GM12878 (cell line): ENCODE data around the gene PTPRN2.

ENCODE experiments used
- ATF7 ChIP-seq: fragments of 450-650 bp; IDR thresholded peaks from 2 replicates; pipeline ENCODE4 v1.6.1; 2016; ENCODE audit warnings: low read depth, mild to moderate bottlenecking
- BMI1 ChIP-seq: fragments of 450-650 bp; IDR thresholded peaks from 2 replicates; pipeline ENCODE4 v1.6.1; 2016; ENCODE audit warnings: mild to moderate bottlenecking, moderate library complexity, borderline replicate concordance
- EGR1 ChIP-seq, 2 experiments: IDR thresholded peaks; 1 replicate in 1 of 2; 2 replicates in 1 of 2; pipeline ENCODE4 v1.6.1; 2011 to 2012; ENCODE audit warnings: low read depth in 2 of 2, low read length in 2 of 2, borderline replicate concordance in 1 of 2, mild to moderate bottlenecking in 1 of 2, moderate library complexity in 1 of 2
- RAD21 ChIP-seq: IDR thresholded peaks from 2 replicates; pipeline ENCODE4 v1.6.1; 2011; ENCODE audit warnings: mild to moderate bottlenecking, low read depth, low read length, moderate library complexity; ENCODE audit not compliant: insufficient read depth
- RFX5 ChIP-seq: IDR thresholded peaks from 2 replicates; pipeline ENCODE4 v1.6.1; 2011; ENCODE audit warnings: low read depth, low read length, improper control_type of control experiment
- SMAD1 ChIP-seq: fragments of 450-650 bp; IDR thresholded peaks from 2 replicates; pipeline ENCODE4 v1.6.1; 2018; ENCODE audit warnings: mild to moderate bottlenecking, low read depth; ENCODE audit not compliant: partially characterized antibody
- SRF ChIP-seq, 2 experiments: IDR thresholded peaks; 2 replicates each; pipeline ENCODE4 v1.6.1; 2011; ENCODE audit warnings: low read depth in 2 of 2, low read length in 2 of 2, mild to moderate bottlenecking in 1 of 2, moderate library complexity in 1 of 2
- TF ChIP-seq, protein P1 (sequence below), 3 experiments: IDR thresholded peaks in 2 of 3; conservative IDR thresholded peaks in 1 of 3; 2 replicates each; pipeline ENCODE4 v1.5.1; 2011; ENCODE audit warnings: low read depth in 3 of 3, low read length in 3 of 3, mild to moderate bottlenecking in 3 of 3, control low read depth in 2 of 3, moderate library complexity in 2 of 3, inconsistent platforms in 1 of 3, mixed read lengths in 1 of 3; ENCODE audit not compliant: control insufficient read depth in 2 of 3, insufficient read depth in 1 of 3; ENCODE audit errors: extremely low read depth in 1 of 3
- TF ChIP-seq, protein P2 (sequence below): fragments of 450-650 bp; IDR thresholded peaks from 2 replicates; pipeline ENCODE4 v1.6.1; 2018; ENCODE audit warnings: mild to moderate bottlenecking, low read depth, moderate library complexity; ENCODE audit not compliant: partially characterized antibody
- TF ChIP-seq, protein P3 (sequence below): IDR thresholded peaks from 2 replicates; pipeline ENCODE4 v1.6.1; 2011; ENCODE audit warnings: low read depth, low read length, improper control_type of control experiment, borderline replicate concordance
- TF ChIP-seq, protein P4 (sequence below): fragments of 450-650 bp; IDR thresholded peaks from 2 replicates; pipeline ENCODE4 v1.6.1; 2017; ENCODE audit warnings: antibody characterized with exemption, mild to moderate bottlenecking, moderate library complexity
- TF ChIP-seq, protein P5 (sequence below): IDR thresholded peaks from 2 replicates; pipeline ENCODE4 v1.6.1; 2012; ENCODE audit warnings: low read depth, low read length, improper control_type of control experiment

DNA sequence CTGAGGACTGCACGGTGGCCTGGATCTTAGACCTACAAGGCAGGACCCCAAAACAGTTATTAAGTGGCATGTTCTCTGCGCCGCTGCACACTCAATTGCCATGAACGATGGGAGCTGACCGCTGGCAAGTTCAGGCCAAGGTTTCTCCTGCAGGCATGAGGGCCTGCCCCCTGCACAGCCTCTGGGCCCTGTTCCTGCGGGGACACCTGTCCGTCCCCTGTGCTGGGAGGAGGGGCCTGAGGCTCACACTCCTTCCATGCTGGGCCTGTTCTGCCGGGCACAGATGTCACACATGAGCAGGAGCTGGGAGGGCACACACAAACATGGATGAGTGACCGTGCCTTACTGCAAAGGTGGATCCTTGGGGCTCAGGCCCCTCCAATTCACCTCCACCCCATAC, 90.0 kb downstream of the PTPRN2 start:
- TF ChIP-seq ATF7 (no peak), SMAD1 (no peak), SRF (IDR thresholded peaks at IDR 0.05; ENCODE audit: low read depth in 2 of 2, low read length in 2 of 2) (no peak), EGR1 (IDR thresholded peaks at IDR 0.05; ENCODE audit: borderline replicate concordance in 1 of 2, low read depth in 2 of 2, low read length in 2 of 2) (no peak), RFX5 (no peak), BMI1 (no peak), RAD21 (no peak)
- TF ChIP-seq, protein P1, sequence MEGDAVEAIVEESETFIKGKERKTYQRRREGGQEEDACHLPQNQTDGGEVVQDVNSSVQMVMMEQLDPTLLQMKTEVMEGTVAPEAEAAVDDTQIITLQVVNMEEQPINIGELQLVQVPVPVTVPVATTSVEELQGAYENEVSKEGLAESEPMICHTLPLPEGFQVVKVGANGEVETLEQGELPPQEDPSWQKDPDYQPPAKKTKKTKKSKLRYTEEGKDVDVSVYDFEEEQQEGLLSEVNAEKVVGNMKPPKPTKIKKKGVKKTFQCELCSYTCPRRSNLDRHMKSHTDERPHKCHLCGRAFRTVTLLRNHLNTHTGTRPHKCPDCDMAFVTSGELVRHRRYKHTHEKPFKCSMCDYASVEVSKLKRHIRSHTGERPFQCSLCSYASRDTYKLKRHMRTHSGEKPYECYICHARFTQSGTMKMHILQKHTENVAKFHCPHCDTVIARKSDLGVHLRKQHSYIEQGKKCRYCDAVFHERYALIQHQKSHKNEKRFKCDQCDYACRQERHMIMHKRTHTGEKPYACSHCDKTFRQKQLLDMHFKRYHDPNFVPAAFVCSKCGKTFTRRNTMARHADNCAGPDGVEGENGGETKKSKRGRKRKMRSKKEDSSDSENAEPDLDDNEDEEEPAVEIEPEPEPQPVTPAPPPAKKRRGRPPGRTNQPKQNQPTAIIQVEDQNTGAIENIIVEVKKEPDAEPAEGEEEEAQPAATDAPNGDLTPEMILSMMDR (IDR thresholded peaks at IDR 0.05 in 2 of 3, conservative IDR thresholded peaks at IDR 0.05 in 1 of 3; ENCODE audit: control insufficient read depth in 2 of 3, extremely low read depth in 1 of 3, insufficient read depth in 1 of 3, low read depth in 3 of 3, low read length in 3 of 3): no peak
- TF ChIP-seq, protein P2, sequence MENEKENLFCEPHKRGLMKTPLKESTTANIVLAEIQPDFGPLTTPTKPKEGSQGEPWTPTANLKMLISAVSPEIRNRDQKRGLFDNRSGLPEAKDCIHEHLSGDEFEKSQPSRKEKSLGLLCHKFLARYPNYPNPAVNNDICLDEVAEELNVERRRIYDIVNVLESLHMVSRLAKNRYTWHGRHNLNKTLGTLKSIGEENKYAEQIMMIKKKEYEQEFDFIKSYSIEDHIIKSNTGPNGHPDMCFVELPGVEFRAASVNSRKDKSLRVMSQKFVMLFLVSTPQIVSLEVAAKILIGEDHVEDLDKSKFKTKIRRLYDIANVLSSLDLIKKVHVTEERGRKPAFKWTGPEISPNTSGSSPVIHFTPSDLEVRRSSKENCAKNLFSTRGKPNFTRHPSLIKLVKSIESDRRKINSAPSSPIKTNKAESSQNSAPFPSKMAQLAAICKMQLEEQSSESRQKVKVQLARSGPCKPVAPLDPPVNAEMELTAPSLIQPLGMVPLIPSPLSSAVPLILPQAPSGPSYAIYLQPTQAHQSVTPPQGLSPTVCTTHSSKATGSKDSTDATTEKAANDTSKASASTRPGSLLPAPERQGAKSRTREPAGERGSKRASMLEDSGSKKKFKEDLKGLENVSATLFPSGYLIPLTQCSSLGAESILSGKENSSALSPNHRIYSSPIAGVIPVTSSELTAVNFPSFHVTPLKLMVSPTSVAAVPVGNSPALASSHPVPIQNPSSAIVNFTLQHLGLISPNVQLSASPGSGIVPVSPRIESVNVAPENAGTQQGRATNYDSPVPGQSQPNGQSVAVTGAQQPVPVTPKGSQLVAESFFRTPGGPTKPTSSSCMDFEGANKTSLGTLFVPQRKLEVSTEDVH: no peak
- TF ChIP-seq, protein P3, sequence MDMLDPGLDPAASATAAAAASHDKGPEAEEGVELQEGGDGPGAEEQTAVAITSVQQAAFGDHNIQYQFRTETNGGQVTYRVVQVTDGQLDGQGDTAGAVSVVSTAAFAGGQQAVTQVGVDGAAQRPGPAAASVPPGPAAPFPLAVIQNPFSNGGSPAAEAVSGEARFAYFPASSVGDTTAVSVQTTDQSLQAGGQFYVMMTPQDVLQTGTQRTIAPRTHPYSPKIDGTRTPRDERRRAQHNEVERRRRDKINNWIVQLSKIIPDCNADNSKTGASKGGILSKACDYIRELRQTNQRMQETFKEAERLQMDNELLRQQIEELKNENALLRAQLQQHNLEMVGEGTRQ: no peak
- TF ChIP-seq, protein P4, sequence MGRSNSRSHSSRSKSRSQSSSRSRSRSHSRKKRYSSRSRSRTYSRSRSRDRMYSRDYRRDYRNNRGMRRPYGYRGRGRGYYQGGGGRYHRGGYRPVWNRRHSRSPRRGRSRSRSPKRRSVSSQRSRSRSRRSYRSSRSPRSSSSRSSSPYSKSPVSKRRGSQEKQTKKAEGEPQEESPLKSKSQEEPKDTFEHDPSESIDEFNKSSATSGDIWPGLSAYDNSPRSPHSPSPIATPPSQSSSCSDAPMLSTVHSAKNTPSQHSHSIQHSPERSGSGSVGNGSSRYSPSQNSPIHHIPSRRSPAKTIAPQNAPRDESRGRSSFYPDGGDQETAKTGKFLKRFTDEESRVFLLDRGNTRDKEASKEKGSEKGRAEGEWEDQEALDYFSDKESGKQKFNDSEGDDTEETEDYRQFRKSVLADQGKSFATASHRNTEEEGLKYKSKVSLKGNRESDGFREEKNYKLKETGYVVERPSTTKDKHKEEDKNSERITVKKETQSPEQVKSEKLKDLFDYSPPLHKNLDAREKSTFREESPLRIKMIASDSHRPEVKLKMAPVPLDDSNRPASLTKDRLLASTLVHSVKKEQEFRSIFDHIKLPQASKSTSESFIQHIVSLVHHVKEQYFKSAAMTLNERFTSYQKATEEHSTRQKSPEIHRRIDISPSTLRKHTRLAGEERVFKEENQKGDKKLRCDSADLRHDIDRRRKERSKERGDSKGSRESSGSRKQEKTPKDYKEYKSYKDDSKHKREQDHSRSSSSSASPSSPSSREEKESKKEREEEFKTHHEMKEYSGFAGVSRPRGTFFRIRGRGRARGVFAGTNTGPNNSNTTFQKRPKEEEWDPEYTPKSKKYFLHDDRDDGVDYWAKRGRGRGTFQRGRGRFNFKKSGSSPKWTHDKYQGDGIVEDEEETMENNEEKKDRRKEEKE: no peak
- TF ChIP-seq, protein P5, sequence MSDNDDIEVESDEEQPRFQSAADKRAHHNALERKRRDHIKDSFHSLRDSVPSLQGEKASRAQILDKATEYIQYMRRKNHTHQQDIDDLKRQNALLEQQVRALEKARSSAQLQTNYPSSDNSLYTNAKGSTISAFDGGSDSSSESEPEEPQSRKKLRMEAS: no peak
